HT-29 (cell line): Measurements from ENCODE around the gene CD93. TPM values are rescaled to one million over a fixed set of nuclear protein-coding genes. Genes with fewer than 3 reads are reported as not detected.

Source experiments
- DNase-seq: peaks from one replicate; pipeline ENCODE4 v3.0.0-alpha.2; 2015; ENCODE audit warnings: low spot score
- total RNA-seq: library from RNA; depleted of rRNA; stranded (reverse); fragments of >200 nt; shearing (Covaris generic); gene quantifications from 2 replicates; pipeline ENCODE4 v1.2.3, GENCODE V29; 2014

The CD93 gene
- total RNA-seq, 1 experiment from 2014 or later, result not detected

DNA sequence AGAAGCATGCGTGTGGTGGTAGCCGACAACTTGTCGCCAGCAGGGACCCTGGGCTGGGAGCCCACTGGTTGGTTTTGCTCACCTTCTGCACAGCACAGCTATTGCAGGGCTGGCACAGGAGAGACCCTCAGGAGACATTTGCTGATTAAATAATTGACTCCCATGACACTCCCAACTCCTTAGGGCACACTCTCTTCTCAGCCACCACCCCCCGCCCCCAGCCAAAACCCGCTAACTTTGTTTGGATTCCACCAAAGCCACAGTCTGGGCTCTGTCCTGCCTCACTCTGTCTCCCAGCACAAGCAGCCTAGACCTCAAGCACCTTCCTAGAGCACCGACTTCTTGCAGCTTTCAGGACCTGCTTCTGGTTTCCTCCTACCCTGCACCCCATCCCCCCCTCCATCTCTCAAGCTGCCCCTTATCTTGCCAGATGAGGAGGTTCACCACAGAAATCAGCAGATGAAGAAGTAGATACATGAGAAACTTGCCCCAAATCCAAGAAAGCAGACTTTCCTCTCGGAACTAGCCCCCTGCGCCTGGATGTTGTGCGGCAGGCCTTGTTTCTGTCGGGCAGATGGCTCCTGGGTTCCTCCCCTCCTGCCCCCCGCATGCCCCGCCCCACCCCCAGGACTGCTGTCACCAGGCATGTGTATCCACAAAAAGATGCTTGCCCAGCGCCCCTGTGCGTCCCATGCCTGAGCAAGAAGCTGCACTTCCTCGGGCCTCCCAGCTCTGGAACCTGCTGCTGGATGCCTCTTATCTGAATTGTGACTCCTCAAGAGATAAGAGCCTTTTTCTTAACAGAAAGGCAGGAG lies 35.0 kb upstream of the CD93 start:
- no peak for DNase-seq

DNA sequence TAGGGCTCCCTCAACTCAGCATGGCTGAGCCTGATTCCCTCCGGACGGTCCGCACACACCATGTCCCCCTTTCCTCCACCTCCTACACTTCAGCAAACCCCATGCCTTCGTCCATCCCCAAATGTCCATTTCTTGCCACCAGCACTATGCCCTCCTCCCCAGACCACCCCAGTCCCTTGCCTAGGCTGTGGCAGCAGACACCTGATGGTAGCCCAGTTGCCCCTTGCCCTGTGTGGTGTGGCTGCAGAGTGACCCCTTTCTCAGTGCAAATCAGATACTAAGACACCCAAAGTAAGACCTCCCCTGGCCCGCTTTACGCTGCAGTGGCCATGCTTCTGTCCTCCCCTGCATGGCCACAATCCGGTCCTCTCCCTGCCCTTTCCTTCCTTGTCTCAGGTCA lies 34.1 kb upstream of the CD93 start:
- no peak for DNase-seq

DNA sequence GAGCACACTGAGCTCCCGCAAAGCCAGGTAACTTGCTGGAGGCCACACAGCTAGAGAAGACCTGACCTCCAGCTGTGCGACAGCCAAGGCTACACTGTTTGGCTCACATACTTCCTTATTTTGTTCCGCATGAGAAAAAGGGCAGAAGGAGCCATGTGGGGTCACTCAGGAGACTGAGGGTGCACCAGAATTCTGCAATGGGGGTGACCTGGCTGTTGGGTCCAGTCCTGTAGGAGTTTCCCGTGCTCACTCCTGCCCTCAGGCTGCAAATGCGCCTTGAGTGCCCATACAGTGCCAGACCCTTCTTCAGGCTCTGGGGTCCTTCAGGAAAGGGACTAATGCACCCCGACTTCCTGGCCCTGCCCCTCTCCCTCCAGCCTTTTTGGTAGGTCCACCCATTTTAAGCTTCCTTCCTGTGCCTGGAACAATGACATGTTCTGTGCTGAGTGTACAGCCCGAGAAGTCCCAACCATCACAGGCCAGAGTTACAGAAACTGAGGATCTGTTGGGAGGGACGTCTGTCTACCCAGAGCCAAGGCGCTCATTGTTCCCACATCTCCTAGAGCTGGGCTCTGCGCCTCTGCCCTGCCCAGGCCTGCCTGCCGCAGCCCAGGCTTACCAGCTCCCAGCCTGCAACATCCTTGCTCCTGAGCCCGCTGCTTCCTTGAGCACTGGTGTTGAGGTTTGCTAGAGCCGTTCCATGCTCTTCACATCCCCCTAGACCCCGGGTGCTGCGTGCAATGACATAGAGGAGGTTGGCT lies 33.5 kb upstream of the CD93 start:
- DNase-seq, result no peak

DNA sequence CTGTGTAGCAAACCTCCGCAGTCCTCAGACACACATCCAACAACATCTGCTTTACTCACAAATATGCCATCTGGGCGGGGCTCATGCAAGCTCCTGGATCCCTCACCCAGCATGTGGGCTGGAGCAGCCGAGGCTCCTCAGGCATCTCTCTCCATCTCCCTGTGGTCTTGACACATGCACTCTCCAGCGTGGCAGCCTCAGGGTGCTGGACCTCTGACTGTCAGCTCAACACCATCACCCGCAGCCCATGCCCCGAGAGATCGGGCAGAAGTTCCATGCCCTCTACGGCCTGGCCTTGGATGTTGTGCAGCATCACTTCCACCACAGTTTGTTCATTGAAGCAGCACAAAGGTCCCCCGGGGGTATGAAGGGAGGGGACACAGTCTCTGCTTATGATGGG lies 32.6 kb upstream of the CD93 start:
- no peak for DNase-seq

DNA sequence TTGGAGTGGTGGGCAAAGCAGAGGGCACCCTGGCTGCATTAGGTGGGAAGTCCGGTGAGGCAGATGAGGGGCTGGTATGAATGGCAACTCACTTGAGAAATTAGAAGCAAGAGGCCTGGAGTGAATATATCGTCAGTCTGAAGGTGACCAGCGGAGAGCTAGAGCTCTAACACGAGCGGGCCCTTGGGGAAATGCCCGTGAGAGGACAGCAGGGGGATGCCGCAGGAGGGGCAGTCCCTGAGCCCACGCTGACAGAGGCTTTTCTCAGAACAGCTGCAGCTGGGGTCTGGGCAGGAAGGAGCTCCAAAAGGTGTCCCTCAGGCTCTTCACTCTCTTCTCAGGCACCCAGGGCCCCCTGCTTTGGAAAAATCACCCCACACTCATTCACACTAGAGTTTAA lies 32.0 kb upstream of the CD93 start:
- no peak for DNase-seq

DNA sequence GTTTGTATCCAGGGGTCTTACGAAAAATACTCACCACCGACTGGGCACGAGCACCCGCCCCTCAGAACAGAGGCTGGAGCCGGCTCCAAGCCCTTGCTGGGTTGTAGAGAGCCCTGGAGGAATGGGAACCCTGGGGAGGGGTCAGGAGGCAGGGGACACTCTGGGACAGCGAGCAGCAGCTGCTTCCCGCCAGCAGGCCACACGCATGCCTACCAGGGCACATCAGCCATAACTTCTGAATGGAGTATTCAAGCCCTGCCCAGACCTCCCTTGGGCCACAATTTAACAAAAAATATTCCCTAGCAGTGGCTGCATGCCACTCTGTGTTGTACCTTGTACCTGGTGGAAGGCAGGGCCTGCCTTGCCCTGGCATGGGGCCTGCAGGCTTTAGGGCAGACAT lies 31.6 kb upstream of the CD93 start:
- DNase-seq, result no peak

DNA sequence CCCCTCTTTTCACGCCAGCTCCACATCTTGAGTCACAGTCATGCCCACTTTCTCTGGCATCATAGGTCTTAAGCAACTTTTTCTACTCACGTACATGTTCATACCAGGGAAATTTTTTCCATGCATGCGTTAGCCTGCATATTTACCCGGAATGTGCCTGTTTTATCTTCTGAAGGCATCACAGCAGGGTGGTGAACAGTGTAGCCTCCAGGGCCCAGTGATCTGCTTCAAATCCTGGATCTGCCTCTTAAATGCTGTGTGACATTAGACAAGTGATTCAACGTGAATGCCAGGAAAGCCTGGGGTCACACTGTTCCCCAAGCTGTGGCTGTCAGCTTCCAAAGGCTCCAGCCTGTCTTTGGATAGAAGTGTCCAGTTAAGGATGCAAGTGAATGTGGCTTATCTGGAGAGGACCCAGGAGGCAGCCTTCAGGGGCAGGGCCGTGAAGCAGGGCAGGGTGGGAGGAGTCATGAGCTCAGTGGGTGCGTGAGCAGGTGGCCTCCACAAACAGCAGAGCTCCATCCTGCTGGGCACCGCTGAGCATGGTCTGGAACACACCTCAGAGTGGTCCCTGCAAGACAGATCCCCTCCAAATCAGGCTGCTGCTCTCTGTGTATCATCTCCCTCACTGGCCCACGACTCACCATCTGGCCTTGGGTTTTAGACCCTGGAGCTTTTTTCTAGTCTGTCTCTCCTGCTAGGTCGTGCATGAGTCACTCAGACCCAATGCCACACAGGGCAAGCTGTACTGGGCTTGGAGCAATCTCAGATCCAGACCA lies 30.4 kb upstream of the CD93 start:
- DNase-seq, result no peak

DNA sequence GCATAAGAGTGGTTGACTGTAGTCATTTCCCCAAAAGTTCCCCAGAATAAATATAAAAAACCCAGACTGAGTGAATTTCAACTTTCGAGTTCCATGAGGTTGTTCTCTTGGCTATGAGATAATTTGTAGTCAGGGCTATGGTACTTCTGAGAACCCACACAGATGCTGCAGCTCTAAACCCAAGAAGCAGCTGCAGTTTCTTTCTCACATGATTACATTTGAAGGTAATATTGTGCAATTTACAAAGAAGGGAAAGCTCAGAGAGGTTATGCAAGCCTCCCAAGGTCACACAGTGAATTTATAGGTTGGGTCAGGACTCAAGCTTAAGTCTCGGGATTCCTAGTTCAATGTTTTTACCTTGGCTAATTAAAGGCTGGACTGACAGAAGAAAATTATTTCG lies 29.7 kb upstream of the CD93 start:
- no peak for DNase-seq

DNA sequence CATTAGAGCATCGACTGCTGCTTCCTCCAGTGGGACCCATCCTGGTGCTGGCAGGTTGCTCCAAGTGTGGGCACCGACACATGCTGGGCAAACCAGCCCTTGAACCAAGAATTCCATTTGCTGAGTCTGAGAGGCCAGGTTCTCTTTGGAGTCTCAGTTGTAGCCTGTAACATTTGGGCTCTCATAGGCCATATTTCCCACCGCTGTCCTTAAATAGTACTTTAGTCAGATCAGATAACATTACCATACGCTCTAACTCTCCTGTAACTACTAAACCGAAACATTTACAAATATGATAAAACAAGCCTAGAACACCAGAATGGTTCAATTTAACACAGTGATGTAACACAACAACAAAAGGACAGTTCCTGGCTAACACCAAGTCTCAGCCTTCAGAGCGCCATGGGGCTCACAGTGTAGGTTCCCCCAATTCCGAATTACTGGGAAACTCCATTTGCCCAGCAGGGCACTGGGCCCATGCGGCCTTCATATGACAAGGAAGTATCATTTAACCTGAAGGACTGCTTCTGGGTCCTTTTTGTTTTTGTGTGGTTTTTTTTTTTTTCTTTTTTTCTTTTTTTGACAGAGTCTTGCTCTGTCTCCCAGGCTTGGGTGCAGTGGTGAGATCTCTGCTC lies 28.4 kb upstream of the CD93 start:
- no peak for DNase-seq

DNA sequence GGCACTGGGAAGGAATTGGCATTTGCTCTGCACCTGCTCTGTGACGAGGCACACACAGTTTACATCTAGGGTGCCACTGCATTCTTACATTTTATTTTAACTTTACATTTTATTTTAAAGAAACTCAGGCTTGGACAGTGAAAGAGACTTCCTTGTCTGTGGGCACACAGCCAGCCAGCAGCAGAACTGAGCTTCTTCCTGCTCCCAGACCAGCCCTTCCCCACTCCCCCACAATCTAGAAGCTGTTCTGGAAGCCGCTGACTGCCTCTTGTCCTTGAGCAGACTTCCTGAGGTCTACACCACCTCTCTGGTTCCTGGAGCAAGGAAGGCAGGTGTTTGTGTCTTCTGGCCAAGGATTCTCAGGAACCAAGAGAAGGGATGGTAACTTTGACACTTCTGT lies 27.9 kb upstream of the CD93 start:
- DNase-seq, result no peak

DNA sequence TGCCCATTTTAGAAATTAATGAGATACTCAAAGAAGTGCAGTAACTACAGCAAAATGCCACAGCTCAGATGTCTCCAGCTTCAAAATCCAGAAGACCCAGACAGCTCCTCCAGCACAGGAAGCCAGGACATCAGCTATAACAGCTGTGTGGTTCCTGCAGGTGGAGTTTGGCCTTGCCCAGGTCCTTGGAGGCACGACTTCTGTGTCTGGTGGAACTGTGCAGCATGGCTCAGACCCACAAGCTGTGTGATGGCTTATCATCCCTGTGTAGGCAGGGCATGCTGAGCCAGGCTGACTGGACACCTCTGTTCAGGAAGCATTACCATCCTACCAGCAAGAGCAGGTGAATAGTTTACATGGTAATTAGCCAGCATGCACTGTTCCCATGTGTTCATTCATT lies 26.5 kb upstream of the CD93 start:
- DNase-seq, result no peak

DNA sequence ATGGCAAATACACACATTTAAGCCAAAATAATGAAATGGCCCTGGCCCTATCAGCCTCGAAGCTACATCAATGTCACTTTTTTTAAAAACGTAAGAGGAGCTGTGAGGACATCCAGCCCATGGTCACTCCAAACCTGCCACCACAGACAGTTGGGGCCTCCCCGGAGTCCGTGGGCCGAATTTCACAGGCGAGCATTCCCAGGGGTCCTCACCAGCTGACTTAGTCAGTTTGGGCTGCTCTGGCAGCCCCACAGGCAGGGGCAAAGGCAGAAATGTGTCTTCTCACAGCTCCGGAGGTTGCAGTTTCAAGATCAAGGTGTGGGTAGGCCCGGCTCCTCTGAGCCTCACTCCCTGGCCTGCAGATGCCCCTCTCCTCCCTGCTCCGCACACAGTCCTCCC lies 25.8 kb upstream of the CD93 start:
- DNase-seq, result no peak

DNA sequence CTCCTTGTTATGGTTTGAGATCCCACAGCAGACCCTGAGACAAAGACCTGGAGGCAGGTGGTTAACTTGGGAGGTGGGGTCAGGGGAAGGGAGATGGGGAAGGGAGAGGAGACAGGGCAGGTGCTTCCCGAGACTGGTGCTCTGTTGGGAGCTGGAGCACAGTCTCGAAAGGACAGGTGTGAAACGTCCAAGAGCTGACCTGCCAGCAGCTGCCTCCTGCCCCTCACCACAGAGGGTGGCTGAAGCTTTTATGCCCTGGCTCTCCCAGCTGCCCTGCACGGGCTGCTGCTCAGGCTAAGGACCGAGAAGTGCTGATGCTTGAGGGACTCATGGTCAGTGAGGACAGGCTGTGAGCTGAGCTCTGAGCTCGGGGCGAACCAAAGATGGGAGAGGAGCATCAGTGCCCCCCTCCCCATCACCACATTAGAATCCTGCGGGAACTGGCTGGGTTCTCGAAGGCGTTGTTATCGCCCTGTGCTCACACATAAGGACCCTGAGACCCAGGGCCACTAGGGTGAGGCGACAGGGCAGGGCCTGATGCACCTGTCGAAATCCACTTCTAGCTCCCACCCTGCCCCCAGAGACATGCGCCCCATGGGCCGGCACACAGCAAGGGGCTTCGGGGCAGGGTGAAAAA lies 25.3 kb upstream of the CD93 start:
- DNase-seq, result no peak

DNA sequence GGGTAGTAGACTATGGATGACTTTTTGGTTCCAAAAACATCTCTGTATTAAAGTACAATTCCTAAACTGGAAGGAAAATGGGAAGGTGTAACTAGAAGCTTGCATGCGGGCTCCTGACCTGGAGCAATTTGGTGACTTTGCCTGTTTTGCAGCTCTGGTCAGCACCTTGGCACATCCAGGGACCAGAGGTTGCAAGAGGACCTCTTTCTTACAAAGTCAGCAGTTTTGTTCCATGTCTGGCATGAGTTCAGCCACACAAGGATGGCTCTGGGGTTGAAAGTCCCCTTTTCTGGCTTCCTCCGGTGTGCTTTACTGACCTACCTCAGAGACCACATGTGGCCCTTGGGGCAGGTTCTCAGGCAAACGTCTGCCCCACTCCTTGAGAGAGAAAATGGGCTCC lies 22.7 kb upstream of the CD93 start:
- DNase-seq, result no peak

DNA sequence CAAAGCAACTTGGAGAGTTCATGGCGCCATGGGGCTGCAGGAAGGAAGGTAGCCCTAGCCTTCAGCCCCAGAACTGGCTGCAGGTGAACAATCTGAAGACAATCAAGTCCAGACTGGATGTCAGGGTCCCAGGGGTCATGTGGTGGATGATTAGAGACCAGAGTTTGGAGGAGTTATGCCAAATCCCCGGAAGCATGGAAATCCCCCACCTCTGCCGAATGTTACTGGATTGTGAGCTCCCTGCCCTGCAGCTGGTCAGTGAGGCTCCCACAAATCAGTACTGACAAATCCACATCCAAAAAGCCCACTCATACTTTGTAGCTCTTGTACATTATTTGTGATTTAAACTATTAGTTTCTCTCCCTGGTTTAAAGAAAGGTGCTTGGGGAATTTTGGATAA lies 21.3 kb upstream of the CD93 start:
- DNase-seq, result no peak

DNA sequence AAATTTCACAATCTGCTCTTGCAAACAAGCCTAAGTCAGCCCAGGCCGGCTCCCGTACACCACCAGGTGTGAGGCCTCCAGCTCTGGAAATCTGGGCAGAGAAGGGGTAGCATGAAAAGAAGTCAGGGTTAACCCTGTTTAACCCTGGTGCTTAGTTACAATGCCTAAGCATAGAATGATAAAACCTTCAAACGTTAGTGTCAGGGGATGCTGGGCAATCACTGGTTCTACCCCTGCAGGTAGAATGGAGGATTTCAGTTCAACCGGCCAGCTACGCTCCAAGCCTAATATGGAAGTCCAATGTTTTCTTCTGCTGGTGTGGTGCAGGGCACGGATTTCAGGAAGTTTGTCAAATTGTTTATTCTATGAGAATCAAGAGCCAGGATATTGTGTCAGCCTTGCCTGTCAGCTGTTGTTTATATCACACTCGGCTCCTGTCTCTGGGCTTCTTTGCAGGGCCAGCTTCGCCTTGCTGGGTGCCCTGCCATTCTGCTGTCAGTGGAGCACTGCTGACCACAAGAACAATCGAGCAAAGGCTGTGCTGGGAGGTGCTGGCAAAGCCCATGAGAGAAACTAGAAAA lies 20.2 kb upstream of the CD93 start:
- no peak for DNase-seq

DNA sequence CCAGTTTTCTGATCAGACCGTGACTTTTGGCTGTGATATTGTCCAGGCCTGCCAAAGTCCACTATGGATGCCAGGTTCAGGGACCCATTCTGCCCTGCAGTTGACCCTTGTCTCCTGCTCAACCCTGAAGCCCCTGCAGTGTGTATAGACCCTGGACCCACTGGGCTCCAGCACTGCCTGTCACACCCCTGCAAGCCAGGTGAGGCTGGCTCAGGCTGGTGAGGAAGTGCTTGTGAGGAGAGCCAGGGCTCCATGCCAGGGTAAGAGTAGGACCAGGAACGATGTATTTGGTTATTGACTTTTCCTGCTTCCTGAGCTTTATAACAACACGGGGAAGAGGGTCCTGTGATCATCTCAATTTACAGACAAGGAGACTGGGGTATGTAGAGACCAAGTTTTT lies 19.1 kb upstream of the CD93 start:
- no peak for DNase-seq

DNA sequence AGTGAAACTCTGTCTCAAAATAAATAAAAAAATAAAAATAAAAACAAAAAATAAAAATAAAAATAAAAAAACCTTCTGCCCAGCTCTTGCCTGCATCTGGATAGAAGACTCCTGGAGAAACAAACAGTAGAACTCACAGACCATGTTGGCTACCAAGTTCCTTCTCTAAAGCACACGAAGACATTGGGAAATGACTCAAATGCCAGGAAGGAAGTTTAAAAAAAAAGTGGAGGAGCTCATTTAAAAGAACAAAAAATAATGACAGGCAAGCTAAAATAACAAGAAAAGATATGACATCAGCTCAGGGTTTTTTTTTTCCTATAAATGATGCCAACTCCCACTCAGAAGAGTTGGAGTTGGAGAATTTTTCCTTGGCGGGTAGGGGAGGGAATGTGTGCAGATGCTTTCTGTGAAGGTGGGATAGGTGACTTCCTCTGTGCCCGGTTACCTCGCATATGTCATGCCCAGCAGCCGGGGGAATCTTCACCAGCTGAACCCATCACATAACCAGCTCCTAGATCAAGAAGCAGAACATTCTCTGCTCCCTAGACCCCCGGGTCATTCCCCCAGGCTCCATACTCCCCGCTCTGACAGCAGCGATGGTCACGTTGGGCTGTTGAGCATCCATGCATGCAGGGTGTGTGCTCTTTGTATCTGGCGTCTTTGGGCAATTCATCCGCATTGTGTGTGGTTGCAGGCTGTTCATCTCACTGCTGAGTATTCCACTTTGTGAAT lies 17.3 kb upstream of the CD93 start:
- no peak for DNase-seq

DNA sequence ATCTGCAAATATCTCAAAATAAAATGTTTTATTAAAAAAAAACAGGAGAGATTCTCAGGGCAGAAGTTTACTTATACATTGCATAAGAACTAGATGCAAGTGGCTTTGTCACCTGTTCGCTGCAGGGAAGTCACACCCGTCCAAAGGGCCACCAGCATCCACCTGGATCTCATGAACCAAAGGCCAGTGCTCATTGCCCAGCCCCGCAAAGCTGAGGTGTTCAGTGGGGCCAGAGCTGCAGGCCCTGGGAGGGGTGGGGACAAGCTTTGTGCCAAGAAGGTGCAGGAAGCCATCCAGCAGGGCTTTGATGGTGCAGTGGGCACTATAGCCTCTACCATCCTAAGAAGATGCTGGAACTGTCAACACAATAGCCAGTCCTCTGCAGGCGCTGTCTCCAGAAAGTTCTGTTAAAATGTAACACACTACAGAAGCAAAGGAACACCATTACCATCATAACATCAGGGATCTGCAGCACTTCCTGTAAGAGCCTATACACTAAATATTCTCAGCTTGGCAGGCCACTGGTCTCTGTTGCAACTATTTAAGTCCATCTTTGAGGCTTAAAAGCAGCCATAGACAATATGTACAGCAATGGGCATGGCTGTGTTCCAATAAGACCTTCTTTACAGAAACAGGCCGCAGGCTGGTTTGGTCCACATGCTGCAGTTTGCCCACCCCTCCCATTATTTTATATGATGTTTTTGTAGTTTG lies 15.7 kb upstream of the CD93 start:
- DNase-seq, result no peak

DNA sequence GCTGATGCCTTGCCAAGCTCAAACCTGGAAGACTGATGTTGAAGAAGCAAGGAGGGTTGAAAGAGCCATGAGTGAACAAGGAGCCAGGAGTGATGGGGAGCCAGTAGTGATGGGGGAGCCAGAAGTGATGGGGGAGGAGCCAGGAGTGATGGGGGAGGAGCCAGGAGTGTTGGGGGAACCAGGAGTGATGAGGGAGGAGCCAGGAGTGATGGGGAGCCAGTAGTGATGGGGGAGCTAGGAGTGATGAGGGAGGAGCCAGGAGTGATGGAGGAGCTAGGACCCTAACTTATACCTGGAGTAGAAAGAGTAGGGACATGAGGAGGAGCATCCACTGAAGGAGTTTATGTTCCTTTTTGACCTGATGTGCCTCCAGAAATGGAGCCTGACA lies 14.6 kb upstream of the CD93 start:
- no peak for DNase-seq
